ENCODE measurements around the gene SLC25A51. TPM values are rescaled to one million over a fixed set of nuclear protein-coding genes. Genes with fewer than 3 reads are reported as not detected.
"Not testable (repeated sequence)": the region's sequence is repeated elsewhere in the genome, so short reads cannot be mapped to it uniquely, and the experiment has no call there.

The SLC25A51 gene
- total and polyA plus RNA-seq, 2 donors: 8.6 to 20.4 TPM

GRCh38 chr9:37917313-37917731 is 13.4 kb upstream of the SLC25A51 start:
- no peak for DNase-seq (ENCODE audit: low read depth in 6 of 9, low spot score in 9 of 9)
- WGBS: 91% methylated on average over 8 of the region's 8 CpGs
- no peak overlapping the region for H3K27ac ChIP-seq (ENCODE audit: low read depth in 1 of 2, low read length in 1 of 2)
- peaks cover 0 to 15% of the 10 kb centered on the region in 2 donors for H3K4me1 ChIP-seq (ENCODE audit: control insufficient read depth in 2 of 2, insufficient read depth in 2 of 2, low read length in 2 of 2)
- H3K9me3 ChIP-seq (ENCODE audit: control insufficient read depth in 2 of 2, insufficient read depth in 1 of 2, low read length in 1 of 2): no peaks in the 10 kb centered on the region
- H3K36me3 ChIP-seq (ENCODE audit: control insufficient read depth in 2 of 2, insufficient read depth in 2 of 2, low read length in 1 of 2): no peaks in the 10 kb centered on the region
- H3K4me3 ChIP-seq (ENCODE audit: low read length in 2 of 2): no peak overlapping the region
- no peaks in the 10 kb centered on the region for H3K27me3 ChIP-seq (ENCODE audit: control insufficient read depth in 2 of 2, insufficient read depth in 1 of 2, low read length in 1 of 2)

GRCh38 chr9:37916471-37917312 is 12.8 kb upstream of the SLC25A51 start:
- Histone ChIP-seq H3K27ac (ENCODE audit: low read depth in 1 of 2, low read length in 1 of 2) (no peak overlapping the region), H3K27me3 (ENCODE audit: control insufficient read depth in 2 of 2, insufficient read depth in 1 of 2, low read length in 1 of 2) (no peaks in the 10 kb centered on the region), H3K36me3 (ENCODE audit: control insufficient read depth in 2 of 2, insufficient read depth in 2 of 2, low read length in 1 of 2) (no peaks in the 10 kb centered on the region), H3K4me3 (ENCODE audit: low read length in 2 of 2) (no peak overlapping the region), H3K4me1 (ENCODE audit: control insufficient read depth in 2 of 2, insufficient read depth in 2 of 2, low read length in 2 of 2) (peaks cover 0 to 8% of the 10 kb centered on the region in 2 donors), H3K9me3 (ENCODE audit: control insufficient read depth in 2 of 2, insufficient read depth in 1 of 2, low read length in 1 of 2) (no peaks in the 10 kb centered on the region)
- WGBS: 97% methylated on average over 18 of the region's 18 CpGs
- DNase-seq (ENCODE audit: low read depth in 6 of 9, low spot score in 9 of 9): no peak

- Histone ChIP-seq H3K27me3 (ENCODE audit: control insufficient read depth in 2 of 2, insufficient read depth in 1 of 2, low read length in 1 of 2) (no peaks in the 10 kb centered on the region), H3K4me1 (ENCODE audit: control insufficient read depth in 2 of 2, insufficient read depth in 2 of 2, low read length in 2 of 2) (peaks cover 0 to 6% of the 10 kb centered on the region in 2 donors), H3K4me3 (ENCODE audit: low read length in 2 of 2) (no peak overlapping the region), H3K36me3 (ENCODE audit: control insufficient read depth in 2 of 2, insufficient read depth in 2 of 2, low read length in 1 of 2) (no peaks in the 10 kb centered on the region), H3K27ac (ENCODE audit: low read depth in 1 of 2, low read length in 1 of 2) (no peak overlapping the region), H3K9me3 (ENCODE audit: control insufficient read depth in 2 of 2, insufficient read depth in 1 of 2, low read length in 1 of 2) (no peaks in the 10 kb centered on the region)
- WGBS: 97% methylated on average over 14 of the region's 14 CpGs
- DNase-seq (ENCODE audit: low read depth in 6 of 9, low spot score in 9 of 9): no peak
Measured at GRCh38 chr9:37915911-37916470, 12.1 kb upstream of the SLC25A51 start.

DNA sequence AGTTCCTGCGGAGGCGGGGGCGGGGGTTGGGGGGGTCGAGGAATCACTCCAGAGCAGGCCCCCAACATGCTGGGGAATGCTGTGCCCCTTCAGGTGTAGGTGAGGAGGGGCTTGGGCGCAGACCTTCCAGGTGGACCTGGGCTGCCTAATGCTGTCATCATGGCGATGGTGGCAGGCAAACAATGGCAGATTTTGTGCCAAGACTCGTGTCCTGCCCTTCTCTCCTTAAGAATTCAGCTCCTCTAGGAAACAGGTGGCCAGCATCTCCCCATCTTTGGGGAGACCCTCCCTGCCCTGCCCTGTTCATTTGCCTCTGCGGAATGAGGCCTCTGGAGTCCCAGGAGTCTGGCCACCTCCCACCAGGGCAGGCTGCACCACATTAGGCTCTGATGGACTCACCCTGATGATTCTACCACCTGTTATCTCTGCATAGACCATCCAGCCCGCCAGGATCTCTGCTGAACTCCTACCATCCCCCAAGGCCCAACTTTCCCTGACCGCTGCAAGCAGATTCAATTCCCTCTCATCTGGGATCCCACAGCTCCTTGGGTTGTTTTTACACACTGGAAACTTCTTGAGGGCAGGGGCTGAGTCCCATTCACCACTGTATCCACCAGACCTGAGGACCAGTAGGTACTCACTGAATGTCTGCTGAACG is 10.9 kb upstream of the SLC25A51 start:
- Histone ChIP-seq H3K9me3 (ENCODE audit: control insufficient read depth in 2 of 2, insufficient read depth in 1 of 2, low read length in 1 of 2) (no peaks in the 10 kb centered on the region), H3K27ac (ENCODE audit: low read depth in 1 of 2, low read length in 1 of 2) (no peak overlapping the region), H3K36me3 (ENCODE audit: control insufficient read depth in 2 of 2, insufficient read depth in 2 of 2, low read length in 1 of 2) (no peaks in the 10 kb centered on the region), H3K4me1 (ENCODE audit: control insufficient read depth in 2 of 2, insufficient read depth in 2 of 2, low read length in 2 of 2) (peaks cover 0 to 3% of the 10 kb centered on the region in 2 donors), H3K4me3 (ENCODE audit: low read length in 2 of 2) (no peak overlapping the region), H3K27me3 (ENCODE audit: control insufficient read depth in 2 of 2, insufficient read depth in 1 of 2, low read length in 1 of 2) (no peaks in the 10 kb centered on the region)
- WGBS: 94% methylated on average over 11 of the region's 11 CpGs
- DNase-seq (ENCODE audit: low read depth in 6 of 9, low spot score in 9 of 9): no peak

GRCh38 chr9:37914154-37914551 is 10.2 kb upstream of the SLC25A51 start:
- Histone ChIP-seq H3K9me3 (ENCODE audit: control insufficient read depth in 2 of 2, insufficient read depth in 1 of 2, low read length in 1 of 2) (no peaks in the 10 kb centered on the region), H3K4me3 (ENCODE audit: low read length in 2 of 2) (no peak overlapping the region), H3K4me1 (ENCODE audit: control insufficient read depth in 2 of 2, insufficient read depth in 2 of 2, low read length in 2 of 2) (peaks cover 0 to 3% of the 10 kb centered on the region in 2 donors), H3K36me3 (ENCODE audit: control insufficient read depth in 2 of 2, insufficient read depth in 2 of 2, low read length in 1 of 2) (no peaks in the 10 kb centered on the region), H3K27me3 (ENCODE audit: control insufficient read depth in 2 of 2, insufficient read depth in 1 of 2, low read length in 1 of 2) (no peaks in the 10 kb centered on the region), H3K27ac (ENCODE audit: low read depth in 1 of 2, low read length in 1 of 2) (no peak overlapping the region)
- no peak for DNase-seq (ENCODE audit: low read depth in 6 of 9, low spot score in 9 of 9)
- WGBS: 97% methylated on average over 8 of the region's 8 CpGs

DNA sequence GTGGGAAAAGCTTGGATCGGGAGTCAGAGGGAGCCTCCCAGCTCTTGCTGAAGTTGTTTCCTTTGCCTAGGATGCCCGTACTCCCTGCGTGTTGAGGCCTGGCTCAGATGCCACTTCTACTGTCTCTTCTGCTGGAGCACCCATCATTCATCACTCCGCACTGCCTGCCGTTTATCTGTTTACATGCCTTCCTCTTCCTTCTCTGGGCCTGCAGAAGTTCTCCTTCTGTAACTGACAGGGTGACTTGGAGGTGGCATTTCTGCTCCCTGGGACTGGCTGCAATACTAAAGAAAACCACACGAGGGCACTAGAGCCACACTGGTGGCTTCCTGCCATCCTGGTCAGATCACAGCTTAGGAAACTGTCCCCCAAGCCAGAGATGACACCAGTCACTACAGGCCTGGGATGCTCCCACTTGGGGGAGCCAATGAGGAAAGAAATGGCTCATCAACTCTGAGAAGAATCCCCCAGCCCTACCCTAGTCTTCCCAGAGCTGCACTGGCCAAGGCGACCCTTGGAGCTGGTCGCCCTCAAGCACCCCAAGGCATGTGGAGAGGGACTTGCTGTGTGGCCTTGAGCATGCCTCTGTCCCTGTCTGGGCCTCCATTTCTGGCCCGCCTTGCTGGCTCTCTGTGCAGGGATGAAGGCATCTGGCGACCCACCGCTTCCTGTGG is 9.7 kb upstream of the SLC25A51 start:
- Histone ChIP-seq H3K4me1 (ENCODE audit: control insufficient read depth in 2 of 2, insufficient read depth in 2 of 2, low read length in 2 of 2) (peaks cover 0 to 3% of the 10 kb centered on the region in 2 donors), H3K4me3 (ENCODE audit: low read length in 2 of 2) (no peak overlapping the region), H3K36me3 (ENCODE audit: control insufficient read depth in 2 of 2, insufficient read depth in 2 of 2, low read length in 1 of 2) (no peaks in the 10 kb centered on the region), H3K27ac (ENCODE audit: low read depth in 1 of 2, low read length in 1 of 2) (peak overlapping the region in 1 of 2 donors; percentile 15), H3K27me3 (ENCODE audit: control insufficient read depth in 2 of 2, insufficient read depth in 1 of 2, low read length in 1 of 2) (no peaks in the 10 kb centered on the region), H3K9me3 (ENCODE audit: control insufficient read depth in 2 of 2, insufficient read depth in 1 of 2, low read length in 1 of 2) (no peaks in the 10 kb centered on the region)
- 59% methylated on average over 11 of the region's 11 CpGs for WGBS
- DNase-seq (ENCODE audit: low read depth in 6 of 9, low spot score in 9 of 9): peak; percentile 47 to 87 (median 74)

DNA sequence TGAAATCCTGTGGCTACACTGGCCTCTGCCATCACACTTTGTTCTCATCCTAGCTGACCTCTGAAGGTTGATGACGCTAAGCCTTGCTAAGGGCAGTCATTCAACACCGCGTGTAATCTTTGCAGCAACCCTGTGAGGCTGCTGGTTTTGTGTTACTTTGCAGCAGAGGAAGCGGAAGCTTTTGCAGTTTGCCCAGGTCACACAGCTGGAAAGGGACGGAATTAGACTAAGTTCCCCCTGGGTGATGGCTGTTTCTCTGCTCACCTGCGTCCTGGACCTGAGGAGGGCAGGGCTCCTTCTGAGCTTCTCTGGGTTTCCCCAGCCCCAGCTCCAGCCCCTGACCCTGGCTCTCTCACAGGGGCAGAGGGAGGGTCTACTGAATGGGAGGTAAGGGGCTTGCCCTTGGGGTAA is 7.3 kb upstream of the SLC25A51 start:
- no peaks in the 10 kb centered on the region for H3K36me3 ChIP-seq (ENCODE audit: control insufficient read depth in 2 of 2, insufficient read depth in 2 of 2, low read length in 1 of 2)
- no peak overlapping the region for H3K27ac ChIP-seq (ENCODE audit: low read depth in 1 of 2, low read length in 1 of 2)
- no peaks in the 10 kb centered on the region for H3K27me3 ChIP-seq (ENCODE audit: control insufficient read depth in 2 of 2, insufficient read depth in 1 of 2, low read length in 1 of 2)
- H3K4me3 ChIP-seq (ENCODE audit: low read length in 2 of 2): no peak overlapping the region
- 90% methylated on average over 6 of the region's 6 CpGs for WGBS
- DNase-seq (ENCODE audit: low read depth in 6 of 9, low spot score in 9 of 9): no peak
- H3K4me1 ChIP-seq (ENCODE audit: control insufficient read depth in 2 of 2, insufficient read depth in 2 of 2, low read length in 2 of 2): peaks cover 0 to 6% of the 10 kb centered on the region in 2 donors
- H3K9me3 ChIP-seq (ENCODE audit: control insufficient read depth in 2 of 2, insufficient read depth in 1 of 2, low read length in 1 of 2): no peaks in the 10 kb centered on the region

DNA sequence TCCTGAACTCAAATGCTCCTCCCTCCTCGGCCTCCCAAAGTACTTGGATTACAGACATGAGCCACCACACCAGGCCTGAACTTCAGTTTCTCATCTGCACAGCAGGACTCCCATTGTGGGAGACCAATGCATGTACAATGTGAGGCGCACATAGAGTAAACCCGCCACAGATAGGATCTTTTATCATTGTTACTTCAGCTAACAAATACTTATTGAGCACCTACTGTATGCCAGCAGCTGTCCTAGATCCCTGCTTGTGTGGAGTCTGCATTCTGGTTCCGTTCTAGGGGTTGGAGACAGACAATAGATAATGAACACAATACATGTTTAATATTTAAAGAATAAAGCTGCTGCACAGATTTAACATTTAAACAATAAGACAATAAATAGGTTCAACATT is 6.3 kb upstream of the SLC25A51 start:
- Histone ChIP-seq H3K4me3 (ENCODE audit: low read length in 2 of 2) (no peak overlapping the region), H3K4me1 (ENCODE audit: control insufficient read depth in 2 of 2, insufficient read depth in 2 of 2, low read length in 2 of 2) (peaks cover 0 to 6% of the 10 kb centered on the region in 2 donors), H3K27ac (ENCODE audit: low read depth in 1 of 2, low read length in 1 of 2) (no peak overlapping the region), H3K36me3 (ENCODE audit: control insufficient read depth in 2 of 2, insufficient read depth in 2 of 2, low read length in 1 of 2) (no peaks in the 10 kb centered on the region), H3K9me3 (ENCODE audit: control insufficient read depth in 2 of 2, insufficient read depth in 1 of 2, low read length in 1 of 2) (no peaks in the 10 kb centered on the region), H3K27me3 (ENCODE audit: control insufficient read depth in 2 of 2, insufficient read depth in 1 of 2, low read length in 1 of 2) (no peaks in the 10 kb centered on the region)
- DNase-seq (ENCODE audit: low read depth in 6 of 9, low spot score in 9 of 9): no peak
- 94% methylated on average over 4 of the region's 4 CpGs for WGBS

- H3K27ac ChIP-seq (ENCODE audit: low read depth in 1 of 2, low read length in 1 of 2); H3K4me1 ChIP-seq (ENCODE audit: control insufficient read depth in 2 of 2, insufficient read depth in 2 of 2, low read length in 2 of 2): not testable (repeated sequence)
Measured at GRCh38 chr9:37909836-37910235, 5.9 kb upstream of the SLC25A51 start.

More at GRCh38 chr9:37909836-37910235, 5.9 kb upstream of the SLC25A51 start:
- H3K4me3 ChIP-seq (ENCODE audit: low read length in 2 of 2); H3K9me3 ChIP-seq (ENCODE audit: control insufficient read depth in 2 of 2, insufficient read depth in 1 of 2, low read length in 1 of 2); H3K36me3 ChIP-seq (ENCODE audit: control insufficient read depth in 2 of 2, insufficient read depth in 2 of 2, low read length in 1 of 2); DNase-seq (ENCODE audit: low read depth in 6 of 9, low spot score in 9 of 9); H3K27me3 ChIP-seq (ENCODE audit: control insufficient read depth in 2 of 2, insufficient read depth in 1 of 2, low read length in 1 of 2): not testable (repeated sequence)
- 95% methylated on average over 5 of the region's 5 CpGs for WGBS
